K562 (cell line): ENCODE measurements around the gene MALSU1. TPM values are rescaled to one million over a fixed set of nuclear protein-coding genes. Genes with fewer than 3 reads are reported as not detected.

Source experiments
- CC2D1A ChIP-seq: fragments of 450-650 bp; IDR thresholded peaks from 2 replicates; pipeline ENCODE4 v1.6.1; 2017; ENCODE audit warnings: mild to moderate bottlenecking
- FOS ChIP-seq: IDR thresholded peaks from 3 replicates; pipeline ENCODE4 v1.6.1; 2011; ENCODE audit not compliant: insufficient read length; ENCODE audit errors: extremely low read depth
- NRF1 ChIP-seq, 2 experiments: fragments of 450-650 bp; IDR thresholded peaks in 1 of 2; conservative IDR thresholded peaks in 1 of 2; 2 replicates each; pipeline ENCODE4 v1.6.1; 2014; ENCODE audit warnings: mild to moderate bottlenecking in 2 of 2
- RUNX1 ChIP-seq: sonication (generic); IDR thresholded peaks from 2 replicates; pipeline ENCODE4 v1.6.1; 2016; ENCODE audit warnings: antibody characterized with exemption, low read depth
- SNRNP70 ChIP-seq: fragments of 200-400 bp; formaldehyde crosslinking; optimal IDR thresholded peaks from 2 replicates; pipeline ENCODE3; 2017; ENCODE audit warnings: low read depth, low read length
- ZFX ChIP-seq: sonication (generic); formaldehyde crosslinking; IDR thresholded peaks from 2 replicates; pipeline ENCODE4 v1.8.0; 2022; ENCODE audit warnings: mild to moderate bottlenecking, missing genetic modification reagents, moderate library complexity
- ZNF197 ChIP-seq: fragments of 200-800 bp; sonication (Bioruptor generic); IDR thresholded peaks from 2 replicates; pipeline ENCODE4 v1.6.1; 2016; ENCODE audit warnings: low read depth, missing genetic modification characterization, missing compliant biosample characterization
- ZNF224 ChIP-seq: sonication (generic); formaldehyde crosslinking; IDR thresholded peaks from 2 replicates; pipeline ENCODE4 v1.8.0; 2022; ENCODE audit warnings: mild to moderate bottlenecking, missing genetic modification reagents
- ZNF263 ChIP-seq: sonication (generic); formaldehyde crosslinking; IDR thresholded peaks from 2 replicates; pipeline ENCODE4 v1.8.0; 2022; ENCODE audit warnings: mild to moderate bottlenecking, missing genetic modification reagents, borderline replicate concordance
- ZNF408 ChIP-seq: fragments of 250-450 bp; sonication (Bioruptor Pico); IDR thresholded peaks from 2 replicates; pipeline ENCODE4 v1.4.0; 2020; ENCODE audit warnings: low read depth, mild to moderate bottlenecking, moderate library complexity
- polyA plus RNA-seq, 8 experiments: library from polyadenylated mRNA; depleted of rRNA in 4 of 8; stranded (reverse) in 5 of 8; unstranded in 3 of 8; fragments of >200 nt; fragmentation: Nextera tagmentation in 2 of 8; fragmentation: Illumina TruSeq in 1 of 8; extraction: Ambion mirVana in 2 of 8; extraction: Trizol in 1 of 8; gene quantifications; 2 replicates each; pipeline versions ENCODE4 v1.2.1 to v1.2.3, GENCODE V29; 2011 to 2014; ENCODE audit warnings: inconsistent platforms in 1 of 8, missing spikeins in 1 of 8
- total RNA-seq, 7 experiments: library from RNA; depleted of rRNA in 6 of 7; stranded (reverse); fragments of >200 nt in 6 of 7; fragmentation: Illumina TruSeq in 2 of 7; extraction: Trizol in 2 of 7; gene quantifications; 2 replicates each; pipeline versions ENCODE4 v1.2.1 to v1.2.3, GENCODE V29; 2011 to 2021; ENCODE audit warnings: low replicate concordance in 1 of 7
- TF ChIP-seq, protein P1 (sequence below): fragments of 450-650 bp; IDR thresholded peaks from 2 replicates; pipeline ENCODE4 v1.6.1; 2016; ENCODE audit warnings: mild to moderate bottlenecking, moderate library complexity
- TF ChIP-seq, protein P2 (sequence below): IDR thresholded peaks from 2 replicates; pipeline ENCODE4 v1.6.1; 2012; ENCODE audit warnings: low read depth, low read length, improper control_type of control experiment, borderline replicate concordance
- TF ChIP-seq, protein P3 (sequence below): fragments of 450-650 bp; IDR thresholded peaks from 2 replicates; pipeline ENCODE4 v1.6.1; 2016

Gene MALSU1
- total and polyA plus RNA-seq, 9 of the 15 experiments (the other 6 are each of a cell fraction or from before 2014, with no cell fraction given), result 12.3 to 308 (median 81.2) TPM

GRCh38 chr7:23298885-23299769, at the start of gene MALSU1 (continued):
- TF ChIP-seq, protein P1, sequence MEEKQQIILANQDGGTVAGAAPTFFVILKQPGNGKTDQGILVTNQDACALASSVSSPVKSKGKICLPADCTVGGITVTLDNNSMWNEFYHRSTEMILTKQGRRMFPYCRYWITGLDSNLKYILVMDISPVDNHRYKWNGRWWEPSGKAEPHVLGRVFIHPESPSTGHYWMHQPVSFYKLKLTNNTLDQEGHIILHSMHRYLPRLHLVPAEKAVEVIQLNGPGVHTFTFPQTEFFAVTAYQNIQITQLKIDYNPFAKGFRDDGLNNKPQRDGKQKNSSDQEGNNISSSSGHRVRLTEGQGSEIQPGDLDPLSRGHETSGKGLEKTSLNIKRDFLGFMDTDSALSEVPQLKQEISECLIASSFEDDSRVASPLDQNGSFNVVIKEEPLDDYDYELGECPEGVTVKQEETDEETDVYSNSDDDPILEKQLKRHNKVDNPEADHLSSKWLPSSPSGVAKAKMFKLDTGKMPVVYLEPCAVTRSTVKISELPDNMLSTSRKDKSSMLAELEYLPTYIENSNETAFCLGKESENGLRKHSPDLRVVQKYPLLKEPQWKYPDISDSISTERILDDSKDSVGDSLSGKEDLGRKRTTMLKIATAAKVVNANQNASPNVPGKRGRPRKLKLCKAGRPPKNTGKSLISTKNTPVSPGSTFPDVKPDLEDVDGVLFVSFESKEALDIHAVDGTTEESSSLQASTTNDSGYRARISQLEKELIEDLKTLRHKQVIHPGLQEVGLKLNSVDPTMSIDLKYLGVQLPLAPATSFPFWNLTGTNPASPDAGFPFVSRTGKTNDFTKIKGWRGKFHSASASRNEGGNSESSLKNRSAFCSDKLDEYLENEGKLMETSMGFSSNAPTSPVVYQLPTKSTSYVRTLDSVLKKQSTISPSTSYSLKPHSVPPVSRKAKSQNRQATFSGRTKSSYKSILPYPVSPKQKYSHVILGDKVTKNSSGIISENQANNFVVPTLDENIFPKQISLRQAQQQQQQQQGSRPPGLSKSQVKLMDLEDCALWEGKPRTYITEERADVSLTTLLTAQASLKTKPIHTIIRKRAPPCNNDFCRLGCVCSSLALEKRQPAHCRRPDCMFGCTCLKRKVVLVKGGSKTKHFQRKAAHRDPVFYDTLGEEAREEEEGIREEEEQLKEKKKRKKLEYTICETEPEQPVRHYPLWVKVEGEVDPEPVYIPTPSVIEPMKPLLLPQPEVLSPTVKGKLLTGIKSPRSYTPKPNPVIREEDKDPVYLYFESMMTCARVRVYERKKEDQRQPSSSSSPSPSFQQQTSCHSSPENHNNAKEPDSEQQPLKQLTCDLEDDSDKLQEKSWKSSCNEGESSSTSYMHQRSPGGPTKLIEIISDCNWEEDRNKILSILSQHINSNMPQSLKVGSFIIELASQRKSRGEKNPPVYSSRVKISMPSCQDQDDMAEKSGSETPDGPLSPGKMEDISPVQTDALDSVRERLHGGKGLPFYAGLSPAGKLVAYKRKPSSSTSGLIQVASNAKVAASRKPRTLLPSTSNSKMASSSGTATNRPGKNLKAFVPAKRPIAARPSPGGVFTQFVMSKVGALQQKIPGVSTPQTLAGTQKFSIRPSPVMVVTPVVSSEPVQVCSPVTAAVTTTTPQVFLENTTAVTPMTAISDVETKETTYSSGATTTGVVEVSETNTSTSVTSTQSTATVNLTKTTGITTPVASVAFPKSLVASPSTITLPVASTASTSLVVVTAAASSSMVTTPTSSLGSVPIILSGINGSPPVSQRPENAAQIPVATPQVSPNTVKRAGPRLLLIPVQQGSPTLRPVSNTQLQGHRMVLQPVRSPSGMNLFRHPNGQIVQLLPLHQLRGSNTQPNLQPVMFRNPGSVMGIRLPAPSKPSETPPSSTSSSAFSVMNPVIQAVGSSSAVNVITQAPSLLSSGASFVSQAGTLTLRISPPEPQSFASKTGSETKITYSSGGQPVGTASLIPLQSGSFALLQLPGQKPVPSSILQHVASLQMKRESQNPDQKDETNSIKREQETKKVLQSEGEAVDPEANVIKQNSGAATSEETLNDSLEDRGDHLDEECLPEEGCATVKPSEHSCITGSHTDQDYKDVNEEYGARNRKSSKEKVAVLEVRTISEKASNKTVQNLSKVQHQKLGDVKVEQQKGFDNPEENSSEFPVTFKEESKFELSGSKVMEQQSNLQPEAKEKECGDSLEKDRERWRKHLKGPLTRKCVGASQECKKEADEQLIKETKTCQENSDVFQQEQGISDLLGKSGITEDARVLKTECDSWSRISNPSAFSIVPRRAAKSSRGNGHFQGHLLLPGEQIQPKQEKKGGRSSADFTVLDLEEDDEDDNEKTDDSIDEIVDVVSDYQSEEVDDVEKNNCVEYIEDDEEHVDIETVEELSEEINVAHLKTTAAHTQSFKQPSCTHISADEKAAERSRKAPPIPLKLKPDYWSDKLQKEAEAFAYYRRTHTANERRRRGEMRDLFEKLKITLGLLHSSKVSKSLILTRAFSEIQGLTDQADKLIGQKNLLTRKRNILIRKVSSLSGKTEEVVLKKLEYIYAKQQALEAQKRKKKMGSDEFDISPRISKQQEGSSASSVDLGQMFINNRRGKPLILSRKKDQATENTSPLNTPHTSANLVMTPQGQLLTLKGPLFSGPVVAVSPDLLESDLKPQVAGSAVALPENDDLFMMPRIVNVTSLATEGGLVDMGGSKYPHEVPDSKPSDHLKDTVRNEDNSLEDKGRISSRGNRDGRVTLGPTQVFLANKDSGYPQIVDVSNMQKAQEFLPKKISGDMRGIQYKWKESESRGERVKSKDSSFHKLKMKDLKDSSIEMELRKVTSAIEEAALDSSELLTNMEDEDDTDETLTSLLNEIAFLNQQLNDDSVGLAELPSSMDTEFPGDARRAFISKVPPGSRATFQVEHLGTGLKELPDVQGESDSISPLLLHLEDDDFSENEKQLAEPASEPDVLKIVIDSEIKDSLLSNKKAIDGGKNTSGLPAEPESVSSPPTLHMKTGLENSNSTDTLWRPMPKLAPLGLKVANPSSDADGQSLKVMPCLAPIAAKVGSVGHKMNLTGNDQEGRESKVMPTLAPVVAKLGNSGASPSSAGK, result peak; percentile 51; the same call in 1 of the 2 replicates
- TF ChIP-seq FOS, result no peak
- TF ChIP-seq SNRNP70, result no peak
- 0 out of 2 replicates have a peak, but pooled peaks have one; percentile 63 for TF ChIP-seq ZNF197 (CRISPR knock-in tag)
- peak; percentile 98 for TF ChIP-seq ZFX
- TF ChIP-seq RUNX1, result no peak
- TF ChIP-seq CC2D1A, result no peak; the same call in 1 of the 2 replicates
- no peak for TF ChIP-seq ZNF408 (CRISPR knock-in tag)
- peak; percentile 67; the same call in 1 of the 2 replicates for TF ChIP-seq ZNF263
- no peak for TF ChIP-seq ZNF224 (CRISPR knock-in tag)
- TF ChIP-seq, protein P2, sequence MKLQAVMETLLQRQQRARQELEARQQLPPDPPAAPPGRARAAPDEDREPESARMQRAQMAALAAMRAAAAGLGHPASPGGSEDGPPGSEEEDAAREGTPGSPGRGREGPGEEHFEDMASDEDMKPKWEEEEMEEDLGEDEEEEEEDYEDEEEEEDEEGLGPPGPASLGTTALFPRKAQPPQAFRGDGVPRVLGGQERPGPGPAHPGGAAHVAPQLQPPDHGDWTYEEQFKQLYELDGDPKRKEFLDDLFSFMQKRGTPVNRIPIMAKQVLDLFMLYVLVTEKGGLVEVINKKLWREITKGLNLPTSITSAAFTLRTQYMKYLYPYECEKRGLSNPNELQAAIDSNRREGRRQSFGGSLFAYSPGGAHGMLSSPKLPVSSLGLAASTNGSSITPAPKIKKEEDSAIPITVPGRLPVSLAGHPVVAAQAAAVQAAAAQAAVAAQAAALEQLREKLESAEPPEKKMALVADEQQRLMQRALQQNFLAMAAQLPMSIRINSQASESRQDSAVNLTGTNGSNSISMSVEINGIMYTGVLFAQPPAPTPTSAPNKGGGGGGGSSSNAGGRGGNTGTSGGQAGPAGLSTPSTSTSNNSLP, result no peak
- TF ChIP-seq NRF1 (conservative IDR thresholded peaks at IDR 0.05 in 1 of 2, IDR thresholded peaks at IDR 0.05 in 1 of 2), result peak; percentile 87 to 89
- TF ChIP-seq, protein P3, sequence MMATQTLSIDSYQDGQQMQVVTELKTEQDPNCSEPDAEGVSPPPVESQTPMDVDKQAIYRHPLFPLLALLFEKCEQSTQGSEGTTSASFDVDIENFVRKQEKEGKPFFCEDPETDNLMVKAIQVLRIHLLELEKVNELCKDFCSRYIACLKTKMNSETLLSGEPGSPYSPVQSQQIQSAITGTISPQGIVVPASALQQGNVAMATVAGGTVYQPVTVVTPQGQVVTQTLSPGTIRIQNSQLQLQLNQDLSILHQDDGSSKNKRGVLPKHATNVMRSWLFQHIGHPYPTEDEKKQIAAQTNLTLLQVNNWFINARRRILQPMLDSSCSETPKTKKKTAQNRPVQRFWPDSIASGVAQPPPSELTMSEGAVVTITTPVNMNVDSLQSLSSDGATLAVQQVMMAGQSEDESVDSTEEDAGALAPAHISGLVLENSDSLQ, result peak; percentile 82
